GM23338 (cell line): ENCODE measurements around the gene FBXO28. TPM values are rescaled to one million over a fixed set of nuclear protein-coding genes. Genes with fewer than 3 reads are reported as not detected.

Experiments
- ATAC-seq: fragments of 200-7000 bp; cut with Tn5 transposase; 3 replicates; pipeline ENCODE4 v1.9.1; 2020
- DNase-seq: peaks from one replicate; pipeline ENCODE4 v3.0.0-alpha.2; 2015; ENCODE audit warnings: low spot score
- H2AFZ ChIP-seq: fragments of 200-600 bp; sonication (generic); 2 replicates; pipeline ENCODE4 v1.8.0; 2016; ENCODE audit warnings: antibody characterized with exemption, mild to moderate bottlenecking, moderate library complexity
- H3F3A ChIP-seq: fragments of 200-600 bp; sonication (generic); replicated peaks from 2 replicates; pipeline ENCODE4 v1.8.0; 2017; ENCODE audit warnings: antibody characterized with exemption, mixed run types, low read depth
- H3K27ac ChIP-seq: fragments of 200-600 bp; sonication (generic); 2 replicates; pipeline ENCODE4 v1.6.1; 2016; ENCODE audit warnings: low read depth
- H3K27me3 ChIP-seq: fragments of 200-600 bp; sonication (generic); 2 replicates; pipeline ENCODE4 v1.8.0; 2016; ENCODE audit warnings: mild to moderate bottlenecking, mixed run types, moderate library complexity; ENCODE audit not compliant: insufficient read depth
- H3K36me3 ChIP-seq: fragments of 200-600 bp; sonication (generic); 2 replicates; pipeline ENCODE4 v1.8.0; 2016; ENCODE audit warnings: mild to moderate bottlenecking; ENCODE audit not compliant: insufficient read depth
- H3K4me1 ChIP-seq: fragments of 200-600 bp; sonication (generic); 2 replicates; pipeline ENCODE4 v1.8.0; 2016; ENCODE audit warnings: mild to moderate bottlenecking, moderate library complexity; ENCODE audit not compliant: insufficient read depth
- H3K4me2 ChIP-seq: fragments of 200-600 bp; sonication (generic); 2 replicates; pipeline ENCODE4 v1.7.1; 2017; ENCODE audit warnings: mixed run types
- H3K4me3 ChIP-seq: fragments of 200-600 bp; sonication (generic); 2 replicates; pipeline ENCODE4 v1.6.1; 2016; ENCODE audit warnings: mixed run types
- H3K79me2 ChIP-seq: fragments of 200-600 bp; sonication (generic); replicated peaks from 2 replicates; pipeline ENCODE4 v1.8.0; 2017; ENCODE audit warnings: mild to moderate bottlenecking; ENCODE audit not compliant: insufficient read depth
- H3K9me2 ChIP-seq: fragments of 200-600 bp; sonication (generic); 2 replicates; pipeline ENCODE4 v1.8.0; 2017; ENCODE audit not compliant: insufficient read depth
- H4K20me1 ChIP-seq: fragments of 200-600 bp; sonication (generic); replicated peaks from 2 replicates; pipeline ENCODE4 v1.8.0; 2017; ENCODE audit warnings: mild to moderate bottlenecking; ENCODE audit not compliant: insufficient read depth
- H3K27ac Mint-ChIP-seq: 2 replicates; pipeline ENCODE4 v1.8.0; 2020; ENCODE audit warnings: inconsistent platforms, mild to moderate bottlenecking, moderate library complexity, mixed read lengths
- H3K27me3 Mint-ChIP-seq: 3 replicates; pipeline ENCODE4 v1.8.0; 2022; ENCODE audit warnings: low read depth, mild to moderate bottlenecking, moderate library complexity, mixed read lengths, inconsistent platforms; ENCODE audit not compliant: insufficient read depth, poor library complexity
- H3K36me3 Mint-ChIP-seq: 3 replicates; pipeline ENCODE4 v1.8.0; 2021; ENCODE audit warnings: low read depth, mild to moderate bottlenecking, inconsistent platforms, moderate library complexity, mixed read lengths
- H3K4me1 Mint-ChIP-seq: 3 replicates; pipeline ENCODE4 v1.8.0; 2020; ENCODE audit warnings: mild to moderate bottlenecking, inconsistent platforms, mixed read lengths
- H3K4me3 Mint-ChIP-seq: 3 replicates; pipeline ENCODE4 v1.8.0; 2021; ENCODE audit warnings: moderate library complexity, mild to moderate bottlenecking, inconsistent platforms, mixed read lengths
- H3K9me3 Mint-ChIP-seq: 3 replicates; pipeline ENCODE4 v1.8.0; 2020; ENCODE audit warnings: moderate library complexity, mild to moderate bottlenecking, inconsistent platforms, mixed read lengths
- CREB1 ChIP-seq: fragments of 250-450 bp; sonication (Bioruptor Pico); IDR thresholded peaks from 2 replicates; pipeline ENCODE4 v1.5.0; 2020; ENCODE audit warnings: low read depth, mild to moderate bottlenecking, moderate library complexity
- EZH2 ChIP-seq: fragments of 200-600 bp; sonication (generic); IDR thresholded peaks from one replicate; pipeline ENCODE4 v1.8.0; 2017; ENCODE audit warnings: antibody characterized with exemption, mild to moderate bottlenecking, low read depth; ENCODE audit not compliant: unreplicated experiment
- EZH2phosphoT487 ChIP-seq: fragments of 200-600 bp; sonication (generic); IDR thresholded peaks from one replicate; pipeline ENCODE4 v1.8.1; 2018; ENCODE audit warnings: antibody characterized with exemption; ENCODE audit not compliant: unreplicated experiment
- JUNB ChIP-seq: IDR thresholded peaks from one replicate; pipeline ENCODE4 v1.6.1; 2016; ENCODE audit warnings: antibody characterized with exemption; ENCODE audit not compliant: unreplicated experiment
- STAT1 ChIP-seq: IDR thresholded peaks from one replicate; pipeline ENCODE4 v1.6.1; 2016; ENCODE audit warnings: antibody characterized with exemption; ENCODE audit not compliant: unreplicated experiment
- ZNF114 ChIP-seq: fragments of 250-450 bp; sonication (Bioruptor Pico); IDR thresholded peaks from 2 replicates; pipeline ENCODE4 v1.5.0; 2020; ENCODE audit warnings: mild to moderate bottlenecking, moderate library complexity
- polyA plus RNA-seq: library from polyadenylated mRNA; unstranded; fragments of >200 nt; fragmentation: Nextera tagmentation; extraction: Ambion mirVana; gene quantifications from 2 replicates; pipeline ENCODE4 v1.2.1, GENCODE V29; 2016
- total RNA-seq: library from RNA; depleted of rRNA; stranded (reverse); fragments of >200 nt; shearing (Covaris generic); gene quantifications from 2 replicates; pipeline ENCODE4 v1.2.3, GENCODE V29; 2014
- TF ChIP-seq, protein P1 (sequence below): IDR thresholded peaks from one replicate; pipeline ENCODE4 v1.6.1; 2018; ENCODE audit warnings: antibody characterized with exemption; ENCODE audit not compliant: unreplicated experiment

FBXO28 gene
- total and polyA plus RNA-seq, 2 experiments from 2014 or later: 16.9 to 45.2 TPM

DNA sequence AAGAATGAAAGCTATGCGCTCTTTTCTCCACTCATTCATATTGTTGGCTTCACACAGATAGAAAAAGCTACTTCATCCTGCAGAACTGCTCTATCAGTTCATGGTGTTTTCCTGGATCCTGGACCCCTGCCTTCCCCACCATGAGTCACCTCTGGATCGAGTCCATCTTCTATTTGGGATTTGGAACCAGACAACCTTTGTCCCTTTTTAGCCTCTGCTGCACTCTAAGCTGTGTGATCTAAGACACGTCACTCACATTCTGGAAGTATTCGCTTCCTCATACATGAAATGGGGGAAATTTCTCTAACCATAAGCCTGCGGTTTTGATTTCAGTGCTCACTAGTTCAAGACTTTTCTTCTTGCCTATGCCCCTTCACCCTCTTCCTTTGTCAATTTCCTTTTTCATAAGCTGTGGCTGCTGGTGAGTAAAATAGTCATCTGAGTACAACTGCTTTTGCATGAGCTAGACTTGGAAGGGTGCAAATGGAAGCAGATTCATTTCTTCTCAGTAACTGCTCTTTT lies 55.0 kb downstream of the FBXO28 start (continued):
- TF ChIP-seq, protein P1, sequence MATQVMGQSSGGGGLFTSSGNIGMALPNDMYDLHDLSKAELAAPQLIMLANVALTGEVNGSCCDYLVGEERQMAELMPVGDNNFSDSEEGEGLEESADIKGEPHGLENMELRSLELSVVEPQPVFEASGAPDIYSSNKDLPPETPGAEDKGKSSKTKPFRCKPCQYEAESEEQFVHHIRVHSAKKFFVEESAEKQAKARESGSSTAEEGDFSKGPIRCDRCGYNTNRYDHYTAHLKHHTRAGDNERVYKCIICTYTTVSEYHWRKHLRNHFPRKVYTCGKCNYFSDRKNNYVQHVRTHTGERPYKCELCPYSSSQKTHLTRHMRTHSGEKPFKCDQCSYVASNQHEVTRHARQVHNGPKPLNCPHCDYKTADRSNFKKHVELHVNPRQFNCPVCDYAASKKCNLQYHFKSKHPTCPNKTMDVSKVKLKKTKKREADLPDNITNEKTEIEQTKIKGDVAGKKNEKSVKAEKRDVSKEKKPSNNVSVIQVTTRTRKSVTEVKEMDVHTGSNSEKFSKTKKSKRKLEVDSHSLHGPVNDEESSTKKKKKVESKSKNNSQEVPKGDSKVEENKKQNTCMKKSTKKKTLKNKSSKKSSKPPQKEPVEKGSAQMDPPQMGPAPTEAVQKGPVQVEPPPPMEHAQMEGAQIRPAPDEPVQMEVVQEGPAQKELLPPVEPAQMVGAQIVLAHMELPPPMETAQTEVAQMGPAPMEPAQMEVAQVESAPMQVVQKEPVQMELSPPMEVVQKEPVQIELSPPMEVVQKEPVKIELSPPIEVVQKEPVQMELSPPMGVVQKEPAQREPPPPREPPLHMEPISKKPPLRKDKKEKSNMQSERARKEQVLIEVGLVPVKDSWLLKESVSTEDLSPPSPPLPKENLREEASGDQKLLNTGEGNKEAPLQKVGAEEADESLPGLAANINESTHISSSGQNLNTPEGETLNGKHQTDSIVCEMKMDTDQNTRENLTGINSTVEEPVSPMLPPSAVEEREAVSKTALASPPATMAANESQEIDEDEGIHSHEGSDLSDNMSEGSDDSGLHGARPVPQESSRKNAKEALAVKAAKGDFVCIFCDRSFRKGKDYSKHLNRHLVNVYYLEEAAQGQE: no peak

DNA sequence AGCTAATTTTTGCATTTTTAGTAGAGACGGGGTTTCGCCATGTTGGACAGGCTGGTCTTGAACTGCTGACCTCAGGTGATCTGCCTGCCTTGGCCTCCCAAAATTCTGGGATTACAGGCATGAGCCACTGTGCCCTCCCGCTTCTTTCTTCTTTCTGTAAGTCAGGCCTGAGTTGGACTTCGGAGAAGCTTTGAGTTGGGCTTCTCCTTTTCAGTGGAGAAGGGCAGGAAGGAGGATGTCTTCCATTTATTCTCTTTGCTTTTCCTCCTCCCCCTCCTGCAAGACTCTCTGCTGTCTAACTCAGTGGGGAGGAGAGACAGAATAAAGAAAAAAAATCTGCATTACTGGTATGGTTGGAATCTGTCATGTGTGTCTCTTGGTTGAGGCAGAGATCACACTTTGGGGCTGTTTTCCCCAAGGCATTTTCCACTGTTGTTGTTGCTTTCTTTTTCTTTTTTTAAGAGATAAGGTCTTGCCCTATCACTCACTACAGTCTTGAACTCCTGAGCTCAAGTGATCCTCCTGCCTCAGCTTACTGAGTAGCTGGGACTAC lies 55.9 kb downstream of the FBXO28 start:
- no peak for TF ChIP-seq CREB1 (CRISPR knock-in tag)
- no peak for TF ChIP-seq EZH2phosphoT487
- TF ChIP-seq JUNB: no peak
- TF ChIP-seq STAT1: no peak
- TF ChIP-seq EZH2: no peak
- TF ChIP-seq, protein P1: no peak
- no peak for TF ChIP-seq ZNF114 (CRISPR knock-in tag)
- H3K36me3 Mint-ChIP-seq: peaks cover 8% of the 10 kb centered on the region
- H3K27me3 Mint-ChIP-seq: peaks cover 10% of the 10 kb centered on the region
- H3K27ac ChIP-seq: 0 out of 2 replicates have a peak overlapping the region, but pooled peaks have one; percentile 2
- no peak overlapping the region for H3K4me3 ChIP-seq
- H3K79me2 ChIP-seq: no peaks in the 10 kb centered on the region
- H3F3A ChIP-seq: no peaks in the 10 kb centered on the region
- H4K20me1 ChIP-seq: no peaks in the 10 kb centered on the region
- ATAC-seq (peak; percentile 34), DNase-seq (peak; percentile 19)
- no peak overlapping the region for H3K4me2 ChIP-seq
- H3K9me3 Mint-ChIP-seq: peaks cover 7% of the 10 kb centered on the region
- H3K4me1 ChIP-seq: peaks cover 18% of the 10 kb centered on the region
- H3K27me3 ChIP-seq: no peaks in the 10 kb centered on the region
- peaks cover 18% of the 10 kb centered on the region; the same call in 2 of the 3 replicates for H3K4me1 Mint-ChIP-seq
- no peaks in the 10 kb centered on the region for H3K36me3 ChIP-seq
- no peaks in the 10 kb centered on the region for H3K9me2 ChIP-seq
- peak overlapping the region; percentile 86; the same call in 1 of the 2 replicates for H2AFZ ChIP-seq
- no peak overlapping the region for H3K27ac Mint-ChIP-seq
- H3K4me3 Mint-ChIP-seq: no peak overlapping the region
